NB4 (cell line): Measurements from ENCODE around the gene FAM8A1.

Experiments used
- CTCF ChIP-seq: IDR thresholded peaks from one replicate; pipeline ENCODE4 v1.5.1; 2012; ENCODE audit warnings: low read depth, low read length
- POLR2A ChIP-seq: IDR thresholded peaks from 2 replicates; pipeline ENCODE4 v1.6.1; 2011; ENCODE audit warnings: mild to moderate bottlenecking; ENCODE audit not compliant: insufficient read length; ENCODE audit errors: extremely low read depth

- TF ChIP-seq CTCF (no peak), POLR2A (no peak)
Measured at GRCh38 chr6:17606606-17607005, 6.5 kb downstream of the FAM8A1 start.
